ENCODE results near the gene MIEF1.

MIEF1 gene

GRCh38 chr22:39565414-39565944 lies 63.4 kb downstream of the MIEF1 start:
- DNase-seq, result no peak
- in situ Hi-C loops (cut with MboI; ENCODE audit: low pct_unique_long_range_greater_than_20kb, low sequenced_read_pairs), result no loop called here

GRCh38 chr22:39567135-39567946 lies 65.3 kb downstream of the MIEF1 start:
- in situ Hi-C loops (cut with MboI; ENCODE audit: low pct_unique_long_range_greater_than_20kb, low sequenced_read_pairs), result no loop called here
- DNase-seq, result no peak
